GM23338 (cell line): Measurements from ENCODE around the gene IKBKE.

Experiments used
- CTCF ChIP-seq, 2 experiments: fragments of 200-600 bp in 1 of 2; sonication (generic) in 1 of 2; conservative IDR thresholded peaks; 2 replicates each; pipeline versions ENCODE4 v1.5.1 to v1.6.1; 2016 to 2017; ENCODE audit warnings: antibody characterized with exemption in 2 of 2, low read depth in 2 of 2, mild to moderate bottlenecking in 2 of 2, moderate library complexity in 1 of 2
- EZH2 ChIP-seq: fragments of 200-600 bp; sonication (generic); IDR thresholded peaks from one replicate; pipeline ENCODE4 v1.8.0; 2017; ENCODE audit warnings: antibody characterized with exemption, mild to moderate bottlenecking, low read depth; ENCODE audit not compliant: unreplicated experiment
- EZH2phosphoT487 ChIP-seq: fragments of 200-600 bp; sonication (generic); IDR thresholded peaks from one replicate; pipeline ENCODE4 v1.8.1; 2018; ENCODE audit warnings: antibody characterized with exemption; ENCODE audit not compliant: unreplicated experiment
- ZNF462 ChIP-seq: fragments of 250-450 bp; sonication (Bioruptor Pico); IDR thresholded peaks from 2 replicates; pipeline ENCODE4 v1.5.0; 2020; ENCODE audit warnings: mild to moderate bottlenecking, moderate library complexity

- no peak for TF ChIP-seq EZH2
- no peak for TF ChIP-seq CTCF (conservative IDR thresholded peaks at IDR 0.05; ENCODE audit: low read depth in 2 of 2)
- no peak for TF ChIP-seq ZNF462 (CRISPR knock-in tag)
- no peak for TF ChIP-seq EZH2phosphoT487
Measured at GRCh38 chr1:206535853-206536188, 65.5 kb downstream of the IKBKE start.
